D341Med (cell line): ENCODE results near the gene CAVIN3.

Experiments
- DNase-seq: peaks from one replicate; pipeline ENCODE4 v3.0.0; 2012; ENCODE audit warnings: low spot score

CAVIN3 gene

GRCh38 chr11:6270584-6271246 lies 49.6 kb downstream of the CAVIN3 start:
- no peak for DNase-seq

- DNase-seq = no peak
These were observed 50.3 kb downstream of the CAVIN3 start for GRCh38 chr11:6269994-6270393.
